ENCODE data around the gene ADH5. TPM values are rescaled to one million over a fixed set of nuclear protein-coding genes. Genes with fewer than 3 reads are reported as not detected.
A peak's percentile ranks its signal among the peaks of the same experiment; 100 is the strongest.
"Not testable (repeated sequence)": the region's sequence is repeated elsewhere in the genome, so short reads cannot be mapped to it uniquely, and the experiment has no call there.

ADH5 gene
- total RNA-seq, 2 experiments from 2014 or later, result 114 to 118 TPM

GRCh38 chr4:99126376-99126775, 37.8 kb upstream of the ADH5 start:
- Mint-ChIP-seq H3K4me1 (ENCODE audit: low read depth) (no peaks in the 10 kb centered on the region), H3K4me3 (no peak overlapping the region), H3K27me3 (peaks cover 1% of the 10 kb centered on the region), H3K27ac (no peak overlapping the region), H3K36me3 (ENCODE audit: low read depth) (no peaks in the 10 kb centered on the region), H3K9me3 (no peaks in the 10 kb centered on the region)
- intact Hi-C loops (cut with micrococcal nuclease), result no loop called here
- TF ChIP-seq CTCF (IDR thresholded peaks at IDR 0.05), result no peak
- CTCF ChIA-PET, result no interaction called here
- POLR2A ChIA-PET, result no interaction called here
- no peak for DNase-seq
- no peak for ATAC-seq

DNA sequence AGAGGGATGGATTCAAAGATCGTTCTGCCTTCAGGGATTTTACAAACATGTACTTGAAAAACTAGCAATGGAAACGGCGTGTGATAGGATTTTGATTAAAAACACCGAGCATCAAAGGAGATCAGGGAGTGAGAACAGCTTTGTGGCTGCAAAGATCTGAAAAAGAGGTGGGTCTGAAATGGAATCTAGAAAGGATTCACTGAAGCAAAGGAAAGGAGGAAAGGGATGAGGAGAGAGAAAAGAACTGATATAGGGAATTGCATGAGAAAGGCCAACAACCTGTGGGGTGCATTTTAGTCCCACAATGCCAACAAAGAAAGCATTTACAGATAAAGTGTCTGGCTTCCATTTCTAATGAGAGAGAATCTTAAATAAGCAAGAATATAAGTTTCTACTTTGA, 32.4 kb upstream of the ADH5 start:
- DNase-seq (no peak), ATAC-seq (no peak)
- POLR2A ChIA-PET, result interaction anchor here (0.6 kb wide), 1 partner anchor 42 kb away, joined by 4 read pairs; no protein-coding TSS in a partner anchor
- Mint-ChIP-seq H3K4me3 (no peak overlapping the region), H3K4me1 (ENCODE audit: low read depth) (no peaks in the 10 kb centered on the region), H3K36me3 (ENCODE audit: low read depth) (no peaks in the 10 kb centered on the region), H3K27me3 (peaks cover 1% of the 10 kb centered on the region), H3K27ac (no peak overlapping the region), H3K9me3 (no peaks in the 10 kb centered on the region)
- CTCF ChIA-PET, result interaction anchor here (1.0 to 1.6 kb wide), 2 partner anchors 284 to 342 kb away, joined by 3 to 5 read pairs; no protein-coding TSS in a partner anchor
- TF ChIP-seq CTCF (IDR thresholded peaks at IDR 0.05), result no peak
- intact Hi-C loops (cut with micrococcal nuclease), result no loop called here

GRCh38 chr4:99120501-99120900, 31.9 kb upstream of the ADH5 start:
- H3K36me3 Mint-ChIP-seq (ENCODE audit: low read depth), result no peaks in the 10 kb centered on the region
- CTCF ChIA-PET, result interaction anchor here (1.6 kb wide), 1 partner anchor 285 kb away, joined by 5 read pairs; no protein-coding TSS in a partner anchor
- intact Hi-C loops (cut with micrococcal nuclease), result no loop called here

DNA sequence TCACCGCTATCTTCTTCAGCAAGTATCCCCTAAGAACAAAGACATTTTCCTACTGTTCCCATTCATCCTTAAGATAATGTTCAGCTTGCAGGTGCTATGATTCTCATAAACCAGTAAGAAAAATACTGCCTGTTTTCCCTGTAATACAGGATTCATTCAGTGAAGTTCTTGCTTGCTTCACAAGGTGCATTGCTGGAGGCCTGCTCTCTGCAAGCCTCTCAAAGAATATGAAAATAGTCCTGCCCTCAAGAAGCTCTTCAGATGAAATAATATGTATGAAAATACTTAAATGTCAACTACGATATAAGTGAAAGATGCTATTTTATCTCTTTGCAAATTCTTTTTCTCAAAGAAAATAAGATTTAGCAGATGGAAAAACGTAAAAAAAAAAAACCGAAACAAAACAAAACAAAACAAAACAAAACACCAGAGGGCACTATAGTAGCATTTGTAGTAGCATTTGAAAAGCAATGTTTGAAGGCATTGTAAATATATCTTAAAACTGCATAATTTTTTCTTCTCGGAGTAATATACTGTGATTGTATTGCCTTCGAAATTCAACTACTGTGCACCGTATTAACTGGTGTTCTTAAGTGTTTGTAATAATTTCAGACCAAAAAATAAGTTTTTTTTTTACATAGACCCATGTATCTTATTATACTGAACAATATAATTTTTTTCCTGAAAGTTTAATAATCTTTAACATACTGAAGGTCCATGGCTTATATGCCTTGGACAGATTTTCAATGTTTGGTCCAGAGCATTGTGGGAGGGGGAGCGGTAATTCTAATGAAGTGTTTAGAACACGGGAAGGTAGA, 29.5 kb upstream of the ADH5 start:
- Mint-ChIP-seq H3K27me3 (no peaks in the 10 kb centered on the region), H3K36me3 (ENCODE audit: low read depth) (no peaks in the 10 kb centered on the region), H3K9me3 (no peaks in the 10 kb centered on the region), H3K4me1 (ENCODE audit: low read depth) (no peaks in the 10 kb centered on the region), H3K27ac (no peak overlapping the region), H3K4me3 (no peak overlapping the region)
- peak; percentile 57 for TF ChIP-seq CTCF (IDR thresholded peaks at IDR 0.05)
- ChIA-PET CTCF (interaction anchor here (0.9 to 1.6 kb wide), 5 partner anchors 287 to 739 kb away, joined by 3 to 8 read pairs (median 3); no protein-coding TSS in a partner anchor), POLR2A (no interaction called here)
- intact Hi-C loops (cut with micrococcal nuclease), result loop anchor here (1.0 kb wide), 1 partner anchor 287 kb away; no protein-coding TSS in a partner anchor
- DNase-seq (no peak), ATAC-seq (no peak)

More at GRCh38 chr4:99120501-99120900, 31.9 kb upstream of the ADH5 start:
- TF ChIP-seq CTCF (IDR thresholded peaks at IDR 0.05), result no peak
- DNase-seq (no peak), ATAC-seq (no peak)
- POLR2A ChIA-PET, result interaction anchor here (0.6 kb wide), 1 partner anchor 42 kb away, joined by 4 read pairs; no protein-coding TSS in a partner anchor
- Mint-ChIP-seq H3K4me1 (ENCODE audit: low read depth) (no peaks in the 10 kb centered on the region), H3K27me3 (peaks cover 1% of the 10 kb centered on the region), H3K4me3 (no peak overlapping the region), H3K27ac (no peak overlapping the region), H3K9me3 (no peaks in the 10 kb centered on the region)

DNA sequence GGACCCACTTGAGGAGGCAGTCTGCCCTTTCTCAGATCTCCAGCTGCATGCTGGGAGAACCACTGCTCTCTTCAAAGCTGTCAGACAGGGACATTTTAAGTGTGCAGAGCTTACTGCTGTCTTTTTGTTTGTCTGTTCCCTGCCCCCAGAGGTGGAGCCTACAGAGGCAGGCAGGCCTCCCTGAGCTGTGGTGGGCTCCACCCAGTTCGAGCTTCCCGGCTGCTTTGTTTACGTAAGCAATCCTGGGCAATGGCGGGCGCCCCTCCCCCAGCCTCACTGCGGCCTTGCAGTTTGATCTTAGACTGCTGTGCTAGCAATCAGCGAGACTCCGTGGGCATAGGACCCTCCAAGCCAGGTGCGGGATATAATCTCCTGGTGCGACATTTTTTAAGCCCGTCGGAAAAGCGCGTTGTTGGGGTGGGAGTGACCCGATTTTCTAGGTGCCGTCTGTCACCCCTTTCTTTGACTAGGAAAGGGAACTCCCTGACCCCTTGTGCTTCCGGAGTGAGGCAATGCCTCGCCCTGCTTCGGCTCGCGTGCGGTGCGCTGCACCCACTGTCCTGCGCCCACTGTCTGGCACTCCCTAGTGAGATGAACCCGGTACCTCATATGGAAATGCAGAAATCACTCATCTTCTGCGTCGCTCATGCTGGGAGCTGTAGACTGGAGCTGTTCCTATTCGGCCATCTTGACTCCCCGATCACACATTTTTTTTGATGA, 28.7 kb upstream of the ADH5 start:
- ATAC-seq; H3K27ac Mint-ChIP-seq; DNase-seq; H3K4me1 Mint-ChIP-seq (ENCODE audit: low read depth); H3K27me3 Mint-ChIP-seq; intact Hi-C loops (cut with micrococcal nuclease); H3K9me3 Mint-ChIP-seq; H3K36me3 Mint-ChIP-seq (ENCODE audit: low read depth); POLR2A ChIA-PET; H3K4me3 Mint-ChIP-seq: not testable (repeated sequence)
- CTCF ChIA-PET, result interaction anchor here (0.9 to 1.6 kb wide), 5 partner anchors 288 to 740 kb away, joined by 3 to 8 read pairs (median 3); no protein-coding TSS in a partner anchor

- DNase-seq; H3K36me3 Mint-ChIP-seq (ENCODE audit: low read depth); H3K9me3 Mint-ChIP-seq; CTCF ChIA-PET; H3K27me3 Mint-ChIP-seq; H3K27ac Mint-ChIP-seq; POLR2A ChIA-PET; H3K4me1 Mint-ChIP-seq (ENCODE audit: low read depth); H3K4me3 Mint-ChIP-seq; ATAC-seq; intact Hi-C loops (cut with micrococcal nuclease): not testable (repeated sequence)
These were observed 20.7 kb upstream of the ADH5 start for GRCh38 chr4:99109286-99109685.

All from activated CD8-positive, alpha-beta T cell treated with anti-CD3 and anti-CD28 coated beads for 36 hours (primary cell).